ENCODE results near the gene TMEM63C.

DNA sequence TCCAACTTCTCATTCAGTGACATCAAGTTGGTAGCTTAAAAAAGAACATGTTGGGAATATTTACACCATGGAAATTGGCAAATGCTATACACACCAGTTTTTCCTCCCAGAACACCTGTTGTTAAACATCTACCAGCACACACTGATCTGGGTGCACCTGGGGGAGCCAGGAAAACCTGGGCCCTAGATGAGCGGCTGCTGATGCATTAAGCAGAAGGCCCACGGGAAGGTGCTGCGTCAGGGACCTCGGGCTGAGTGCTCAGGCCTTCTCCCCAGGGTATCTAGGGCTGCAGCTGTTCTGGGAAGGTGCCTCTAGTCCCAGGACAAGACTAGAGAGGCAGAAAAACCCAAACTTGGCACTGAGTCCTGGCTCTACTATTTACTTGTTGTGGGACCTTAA is 92.2 kb downstream of the TMEM63C start:
- TF ChIP-seq, protein P1, sequence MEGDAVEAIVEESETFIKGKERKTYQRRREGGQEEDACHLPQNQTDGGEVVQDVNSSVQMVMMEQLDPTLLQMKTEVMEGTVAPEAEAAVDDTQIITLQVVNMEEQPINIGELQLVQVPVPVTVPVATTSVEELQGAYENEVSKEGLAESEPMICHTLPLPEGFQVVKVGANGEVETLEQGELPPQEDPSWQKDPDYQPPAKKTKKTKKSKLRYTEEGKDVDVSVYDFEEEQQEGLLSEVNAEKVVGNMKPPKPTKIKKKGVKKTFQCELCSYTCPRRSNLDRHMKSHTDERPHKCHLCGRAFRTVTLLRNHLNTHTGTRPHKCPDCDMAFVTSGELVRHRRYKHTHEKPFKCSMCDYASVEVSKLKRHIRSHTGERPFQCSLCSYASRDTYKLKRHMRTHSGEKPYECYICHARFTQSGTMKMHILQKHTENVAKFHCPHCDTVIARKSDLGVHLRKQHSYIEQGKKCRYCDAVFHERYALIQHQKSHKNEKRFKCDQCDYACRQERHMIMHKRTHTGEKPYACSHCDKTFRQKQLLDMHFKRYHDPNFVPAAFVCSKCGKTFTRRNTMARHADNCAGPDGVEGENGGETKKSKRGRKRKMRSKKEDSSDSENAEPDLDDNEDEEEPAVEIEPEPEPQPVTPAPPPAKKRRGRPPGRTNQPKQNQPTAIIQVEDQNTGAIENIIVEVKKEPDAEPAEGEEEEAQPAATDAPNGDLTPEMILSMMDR (IDR thresholded peaks at IDR 0.05) = no peak
- TF ChIP-seq POLR2A (IDR thresholded peaks at IDR 0.05) = no peak
- no peak for TF ChIP-seq EP300 (IDR thresholded peaks at IDR 0.05)
- TF ChIP-seq POLR2AphosphoS5 (IDR thresholded peaks at IDR 0.05) = no peak
